GM23248 (cell line): ENCODE results near the gene KIAA1549. TPM values are rescaled to one million over a fixed set of nuclear protein-coding genes. Genes with fewer than 3 reads are reported as not detected.
A peak's percentile ranks its signal among the peaks of the same experiment; 100 is the strongest.

Experiments
- DNase-seq: peaks from one replicate; pipeline ENCODE4 v3.0.0-alpha.2; 2015
- H2AFZ ChIP-seq: fragments of 200-600 bp; sonication (generic); 2 replicates; pipeline ENCODE4 v1.6.1; 2016; ENCODE audit warnings: antibody characterized with exemption
- H3F3A ChIP-seq: fragments of 200-600 bp; sonication (generic); 2 replicates; pipeline ENCODE4 v1.6.1; 2016; ENCODE audit warnings: mild to moderate bottlenecking, antibody characterized with exemption, mixed run types; ENCODE audit not compliant: insufficient read depth
- H3K27ac ChIP-seq: fragments of 200-600 bp; sonication (generic); 2 replicates; pipeline ENCODE4 v1.5.1; 2016; ENCODE audit warnings: mild to moderate bottlenecking
- H3K27me3 ChIP-seq: fragments of 200-600 bp; sonication (generic); replicated peaks from 2 replicates; pipeline ENCODE4 v1.6.1; 2016; ENCODE audit warnings: mild to moderate bottlenecking; ENCODE audit not compliant: insufficient read depth
- H3K36me3 ChIP-seq: fragments of 200-600 bp; sonication (generic); 2 replicates; pipeline ENCODE4 v1.6.1; 2016; ENCODE audit warnings: low read depth, mild to moderate bottlenecking
- H3K4me1 ChIP-seq: fragments of 200-600 bp; sonication (generic); 2 replicates; pipeline ENCODE4 v1.6.1; 2016; ENCODE audit warnings: mild to moderate bottlenecking; ENCODE audit not compliant: insufficient read depth
- H3K4me2 ChIP-seq: fragments of 200-600 bp; sonication (generic); one replicate; pipeline ENCODE4 v1.6.1; 2016; ENCODE audit warnings: mild to moderate bottlenecking; ENCODE audit not compliant: unreplicated experiment
- H3K4me3 ChIP-seq: fragments of 200-600 bp; sonication (generic); 2 replicates; pipeline ENCODE4 v1.5.1; 2016; ENCODE audit warnings: mild to moderate bottlenecking
- H3K79me2 ChIP-seq: fragments of 200-600 bp; sonication (generic); 2 replicates; pipeline ENCODE4 v1.6.1; 2016; ENCODE audit warnings: mild to moderate bottlenecking; ENCODE audit not compliant: insufficient read depth
- H3K9ac ChIP-seq: fragments of 200-600 bp; sonication (generic); 2 replicates; pipeline ENCODE4 v1.6.1; 2016; ENCODE audit warnings: mild to moderate bottlenecking
- H3K9me2 ChIP-seq: fragments of 200-600 bp; sonication (generic); 2 replicates; pipeline ENCODE4 v1.6.1; 2016; ENCODE audit warnings: mixed run types, mild to moderate bottlenecking, moderate library complexity; ENCODE audit not compliant: insufficient read depth
- H3K9me3 ChIP-seq: fragments of 200-600 bp; sonication (generic); one replicate; pipeline ENCODE4 v1.6.1; 2017; ENCODE audit warnings: low read depth
- H4K20me1 ChIP-seq: fragments of 200-600 bp; sonication (generic); 2 replicates; pipeline ENCODE4 v1.6.0; 2016; ENCODE audit not compliant: insufficient read depth
- EZH2 ChIP-seq: fragments of 200-600 bp; sonication (generic); IDR thresholded peaks from 2 replicates; pipeline ENCODE4 v1.6.1; 2018; ENCODE audit warnings: antibody characterized with exemption, mild to moderate bottlenecking; ENCODE audit not compliant: insufficient read depth, poor library complexity, severe bottlenecking
- EZH2phosphoT487 ChIP-seq: fragments of 200-600 bp; sonication (generic); IDR thresholded peaks from 2 replicates; pipeline ENCODE4 v1.6.1; 2018; ENCODE audit warnings: antibody characterized with exemption, moderate library complexity, mild to moderate bottlenecking, low read depth; ENCODE audit not compliant: insufficient read depth
- WGBS, 2 experiments: methylation state at CpG; one replicate each; pipeline ENCODE4 v1.1.6; 2015 to 2017; ENCODE audit warnings: low lambda C conversion rate in 2 of 2, low coverage in 1 of 2; ENCODE audit errors: missing lambda C conversion rate in 2 of 2; 5-methylcytosine and 5-hydroxymethylcytosine counted together
- in situ Hi-C: fragments of 300-500 bp; cut with MboI; formaldehyde crosslinking; loops from 2 replicates; pipeline ENCODE4 v1.15.0; 2020
- polyA plus RNA-seq: library from polyadenylated mRNA; unstranded; fragments of >200 nt; fragmentation: Nextera tagmentation; extraction: Ambion mirVana; gene quantifications from 2 replicates; pipeline ENCODE4 v1.2.1, GENCODE V29; 2016
- total RNA-seq: library from RNA; depleted of rRNA; stranded (reverse); fragments of >200 nt; shearing (Covaris generic); gene quantifications from 2 replicates; pipeline ENCODE4 v1.2.3, GENCODE V29; 2014

Gene KIAA1549
- total and polyA plus RNA-seq, 2 experiments from 2014 or later = 2.1 to 3.0 TPM

DNA sequence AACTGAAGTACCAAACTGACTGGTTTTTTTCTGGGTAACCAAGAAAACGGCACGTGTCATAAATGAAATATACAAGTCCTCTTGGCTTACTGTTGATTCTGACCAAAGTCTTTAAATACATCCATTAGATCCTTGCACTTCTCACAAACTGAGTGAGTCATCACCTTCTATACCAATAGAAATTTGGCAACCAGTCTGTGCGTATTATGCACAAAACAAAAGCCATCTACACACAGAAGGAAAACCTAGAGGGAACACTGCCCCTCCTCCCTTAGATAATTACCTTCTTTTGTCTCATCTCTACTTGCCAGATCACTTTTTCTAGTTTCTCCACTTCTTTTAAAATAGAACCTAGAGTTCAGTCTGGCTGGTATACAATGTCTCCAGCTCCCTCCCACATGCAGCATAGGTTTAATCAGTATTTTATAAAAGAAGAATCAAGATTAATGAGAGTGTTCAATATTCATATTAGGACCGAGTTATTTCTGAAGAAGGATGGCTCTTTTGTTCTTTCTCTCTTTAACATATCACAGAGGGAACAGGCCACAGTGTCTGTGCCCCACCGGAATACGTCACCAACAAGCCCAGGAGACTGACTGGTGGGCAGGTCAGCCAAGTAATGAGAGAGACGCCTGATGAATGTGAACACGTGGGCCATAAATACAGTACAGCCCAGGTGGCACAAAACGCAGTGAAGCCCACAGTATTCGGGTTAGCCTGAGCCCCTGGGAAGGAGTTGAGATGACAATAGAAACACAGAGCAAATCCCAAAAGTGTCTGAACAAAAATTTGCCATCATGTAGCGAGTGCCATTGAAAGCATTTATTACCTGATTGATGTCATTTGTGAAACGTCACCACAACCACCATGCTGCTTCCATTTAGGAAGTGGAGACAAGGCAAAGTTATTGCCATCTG lies 91.3 kb downstream of the KIAA1549 start:
- no peak for TF ChIP-seq EZH2phosphoT487
- peak overlapping the region; percentile 71 for H3K9ac ChIP-seq
- H4K20me1 ChIP-seq = no peaks in the 10 kb centered on the region
- peak overlapping the region; percentile 90 for H3K27ac ChIP-seq
- H3K79me2 ChIP-seq = no peaks in the 10 kb centered on the region
- H3K36me3 ChIP-seq = no peaks in the 10 kb centered on the region
- no peak overlapping the region for H3K4me3 ChIP-seq
- in situ Hi-C loops = loop anchor here (25.0 kb wide), 1 partner anchor 197 kb away; no protein-coding TSS in a partner anchor
- H3K9me2 ChIP-seq = no peaks in the 10 kb centered on the region
- peak overlapping the region; percentile 83 for H3K4me2 ChIP-seq
- peaks cover 35% of the 10 kb centered on the region for H3K4me1 ChIP-seq
- WGBS, 2 experiments = 84 to 85% methylated on average over 12 of the region's 12 CpGs
- DNase-seq = peak; percentile 49
- H2AFZ ChIP-seq = peak overlapping the region; percentile 71; the same call in 1 of the 2 replicates
- H3K9me3 ChIP-seq = no peaks in the 10 kb centered on the region
- H3K27me3 ChIP-seq = no peaks in the 10 kb centered on the region
- peaks cover 34% of the 10 kb centered on the region for H3F3A ChIP-seq

DNA sequence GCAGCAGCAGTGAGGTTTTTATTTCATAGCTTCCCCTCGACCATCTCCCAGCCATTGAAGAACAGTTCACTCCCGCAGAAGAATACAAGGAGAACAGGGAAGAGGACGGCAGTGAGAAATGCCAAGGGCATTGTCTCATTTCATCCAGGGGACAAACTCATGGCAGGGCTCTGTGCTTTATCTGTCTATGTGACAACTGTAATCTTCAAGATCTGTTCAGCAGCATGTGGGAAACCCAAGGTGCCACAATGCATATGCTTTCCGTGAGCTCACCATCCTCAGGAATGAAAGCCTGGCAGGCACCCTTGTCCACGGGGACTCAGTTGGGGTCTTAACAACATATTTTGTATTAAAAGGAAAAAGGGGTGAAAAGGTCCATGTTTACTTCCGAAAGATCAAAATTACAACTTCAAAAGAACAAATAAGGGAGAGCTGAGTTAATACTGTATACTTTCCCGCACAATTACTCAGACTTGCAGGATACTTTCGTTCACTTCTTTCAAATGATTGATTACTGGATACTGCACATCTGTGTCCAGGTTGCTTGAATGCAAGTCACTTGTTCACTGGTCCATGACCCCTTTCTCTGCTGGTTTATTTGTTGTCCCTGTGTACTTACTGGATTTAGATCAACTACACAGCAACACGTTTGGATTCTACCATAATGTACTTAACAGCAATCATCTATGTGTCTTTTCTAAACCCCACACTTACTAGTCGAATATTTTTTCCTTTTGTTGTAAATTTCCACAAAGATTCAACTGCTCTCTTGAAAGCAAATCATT lies 93.1 kb downstream of the KIAA1549 start:
- 77 to 83% methylated on average over 10 of the region's 10 CpGs for WGBS, 2 experiments
- H3K4me3 ChIP-seq = no peak overlapping the region
- no peak overlapping the region for H3K4me2 ChIP-seq
- H3K9ac ChIP-seq = no peak overlapping the region
- no peaks in the 10 kb centered on the region for H4K20me1 ChIP-seq
- H3K27me3 ChIP-seq = no peaks in the 10 kb centered on the region
- no peaks in the 10 kb centered on the region for H3K9me2 ChIP-seq
- no peaks in the 10 kb centered on the region for H3K36me3 ChIP-seq
- H3K79me2 ChIP-seq = no peaks in the 10 kb centered on the region
- no peak overlapping the region for H2AFZ ChIP-seq
- no peaks in the 10 kb centered on the region for H3K9me3 ChIP-seq
- in situ Hi-C loops = loop anchor here (25.0 kb wide), 1 partner anchor 199 kb away; no protein-coding TSS in a partner anchor
- no peak for DNase-seq
- peaks cover 35% of the 10 kb centered on the region for H3K4me1 ChIP-seq
- peaks cover 33% of the 10 kb centered on the region for H3F3A ChIP-seq
- TF ChIP-seq EZH2 (no peak), EZH2phosphoT487 (no peak)
- no peak overlapping the region for H3K27ac ChIP-seq

DNA sequence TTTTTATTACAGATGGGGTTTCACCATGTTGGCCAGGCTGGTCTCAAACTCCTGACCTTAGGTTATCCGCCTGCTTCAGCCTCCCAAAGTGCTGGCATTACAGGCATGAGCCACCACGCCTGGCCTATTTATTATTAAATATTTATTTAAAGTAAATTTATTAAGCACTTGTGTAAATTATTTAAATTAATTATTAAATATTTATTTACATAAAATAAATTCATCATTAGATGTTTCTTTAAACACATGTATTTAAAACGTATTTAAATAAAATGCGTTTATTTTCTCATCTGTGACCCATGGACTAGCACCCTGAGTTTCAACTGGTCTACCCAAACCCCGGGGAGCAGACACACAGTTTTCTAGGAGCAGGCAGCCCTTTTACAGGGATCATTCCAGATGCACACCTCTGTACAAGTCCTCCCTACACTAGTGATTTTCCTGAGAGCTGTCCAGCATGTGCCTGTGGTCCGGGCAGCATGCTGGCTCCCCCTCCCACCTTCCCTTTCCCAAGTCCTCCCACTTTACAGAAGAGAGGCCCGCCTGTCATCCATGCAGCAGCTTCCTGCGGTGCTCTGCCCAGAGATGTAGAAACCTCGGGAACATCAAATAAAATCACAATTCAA lies 94.0 kb downstream of the KIAA1549 start:
- Histone ChIP-seq H4K20me1 (no peaks in the 10 kb centered on the region), H3K4me1 (peaks cover 29% of the 10 kb centered on the region), H3K27me3 (no peaks in the 10 kb centered on the region), H2AFZ (no peak overlapping the region), H3F3A (peaks cover 25% of the 10 kb centered on the region), H3K4me3 (no peak overlapping the region), H3K27ac (no peak overlapping the region), H3K4me2 (no peak overlapping the region), H3K9me2 (no peaks in the 10 kb centered on the region), H3K79me2 (no peaks in the 10 kb centered on the region), H3K36me3 (no peaks in the 10 kb centered on the region), H3K9ac (no peak overlapping the region), H3K9me3 (no peaks in the 10 kb centered on the region)
- 81 to 87% methylated on average over 9 of the region's 9 CpGs for WGBS, 2 experiments
- no peak for DNase-seq
- TF ChIP-seq EZH2phosphoT487 (no peak), EZH2 (no peak)
- in situ Hi-C loops = loop anchor here (25.0 kb wide), 1 partner anchor 200 kb away; no protein-coding TSS in a partner anchor

DNA sequence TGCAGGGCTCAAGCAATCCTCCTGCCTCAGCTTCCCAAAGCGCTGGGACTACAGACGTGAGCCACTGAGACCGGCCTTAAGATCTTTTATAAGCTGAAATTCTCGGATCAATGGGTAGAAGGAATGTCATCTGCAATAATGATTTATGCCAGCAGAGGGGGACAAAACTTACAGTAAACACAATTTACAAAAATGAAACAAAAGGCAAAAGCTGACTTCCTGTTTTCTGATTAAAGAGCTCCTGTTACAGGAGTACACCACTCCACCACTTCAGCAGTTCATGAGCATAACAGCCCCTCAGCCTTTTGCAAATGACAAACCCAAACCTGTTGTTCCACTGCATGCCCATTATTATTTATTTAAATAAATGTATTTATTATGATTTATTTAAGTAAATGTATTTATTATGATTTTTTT lies 94.7 kb downstream of the KIAA1549 start:
- Histone ChIP-seq H3K27me3 (no peaks in the 10 kb centered on the region), H3K79me2 (no peaks in the 10 kb centered on the region), H3K4me3 (no peak overlapping the region), H3K36me3 (no peaks in the 10 kb centered on the region), H3K9me3 (no peaks in the 10 kb centered on the region), H3K9ac (no peak overlapping the region), H3K4me2 (peak overlapping the region; percentile 44), H4K20me1 (no peaks in the 10 kb centered on the region), H3K4me1 (peaks cover 25% of the 10 kb centered on the region), H3K27ac (no peak overlapping the region), H3F3A (peaks cover 24% of the 10 kb centered on the region), H2AFZ (no peak overlapping the region), H3K9me2 (no peaks in the 10 kb centered on the region)
- TF ChIP-seq EZH2phosphoT487 (no peak), EZH2 (no peak)
- DNase-seq = peak; percentile 74
- WGBS, 2 experiments = 5 to 6% methylated on average over 4 of the region's 4 CpGs
- in situ Hi-C loops = loop anchor here (25.0 kb wide), 1 partner anchor 201 kb away; no protein-coding TSS in a partner anchor
